Measurements from ENCODE around the gene TUBB4B. TPM values are rescaled to one million over a fixed set of nuclear protein-coding genes. Genes with fewer than 3 reads are reported as not detected.

The TUBB4B gene
- total RNA-seq, 1 donor = 67.7 TPM

- Histone ChIP-seq H4K20me1 (ENCODE audit: insufficient read depth, low read length) (peaks cover 10% of the 10 kb centered on the region), H3K9me3 (ENCODE audit: low read depth, low read length) (no peaks in the 10 kb centered on the region), H3K36me3 (ENCODE audit: insufficient read depth, low read length) (peaks cover 3% of the 10 kb centered on the region), H3K4me1 (ENCODE audit: insufficient read depth, low read length) (peaks cover 13% of the 10 kb centered on the region), H2AFZ (ENCODE audit: low read length) (no peak overlapping the region), H3K4me3 (ENCODE audit: insufficient read depth, low read length) (no peak overlapping the region), H3K79me2 (ENCODE audit: insufficient read depth, low read length) (peaks cover 14% of the 10 kb centered on the region), H3K27ac (ENCODE audit: low read depth, low read length) (no peak overlapping the region), H3K27me3 (ENCODE audit: insufficient read depth, low read length) (peaks cover 5% of the 10 kb centered on the region), H3K4me2 (ENCODE audit: insufficient read depth, low read length) (no peak overlapping the region)
- DNase-seq (ENCODE audit: insufficient read length, low spot score, missing footprints) = peak; percentile 88
- TF ChIP-seq CTCF (IDR thresholded peaks at IDR 0.05; ENCODE audit: extremely low read depth, low read depth, low read length) = no peak
Measured at GRCh38 chr9:137251490-137252268, 10.6 kb downstream of the TUBB4B start.

- peaks cover 5% of the 10 kb centered on the region for H3K27me3 ChIP-seq (ENCODE audit: insufficient read depth, low read length)
- H3K36me3 ChIP-seq (ENCODE audit: insufficient read depth, low read length) = peaks cover 7% of the 10 kb centered on the region
- peaks cover 14% of the 10 kb centered on the region for H4K20me1 ChIP-seq (ENCODE audit: insufficient read depth, low read length)
- H3K4me2 ChIP-seq (ENCODE audit: insufficient read depth, low read length) = no peak overlapping the region
- DNase-seq (ENCODE audit: insufficient read length, low spot score, missing footprints) = peak; percentile 83
- H3K4me1 ChIP-seq (ENCODE audit: insufficient read depth, low read length) = peaks cover 13% of the 10 kb centered on the region
- no peak overlapping the region for H3K4me3 ChIP-seq (ENCODE audit: insufficient read depth, low read length)
- no peak for TF ChIP-seq CTCF (IDR thresholded peaks at IDR 0.05; ENCODE audit: extremely low read depth, low read depth, low read length)
- no peak overlapping the region for H3K27ac ChIP-seq (ENCODE audit: low read depth, low read length)
- H3K79me2 ChIP-seq (ENCODE audit: insufficient read depth, low read length) = peaks cover 19% of the 10 kb centered on the region
- H3K9me3 ChIP-seq (ENCODE audit: low read depth, low read length) = no peaks in the 10 kb centered on the region
- H2AFZ ChIP-seq (ENCODE audit: low read length) = no peak overlapping the region
Measured at GRCh38 chr9:137252555-137253506, 11.7 kb downstream of the TUBB4B start.

GRCh38 chr9:137253717-137254623, 12.9 kb downstream of the TUBB4B start:
- Histone ChIP-seq H3K4me1 (ENCODE audit: insufficient read depth, low read length) (peaks cover 13% of the 10 kb centered on the region), H3K4me3 (ENCODE audit: insufficient read depth, low read length) (peak overlapping the region; percentile 90), H4K20me1 (ENCODE audit: insufficient read depth, low read length) (peaks cover 14% of the 10 kb centered on the region), H2AFZ (ENCODE audit: low read length) (peak overlapping the region; percentile 88), H3K27ac (ENCODE audit: low read depth, low read length) (no peak overlapping the region), H3K9me3 (ENCODE audit: low read depth, low read length) (no peaks in the 10 kb centered on the region), H3K27me3 (ENCODE audit: insufficient read depth, low read length) (peaks cover 5% of the 10 kb centered on the region), H3K79me2 (ENCODE audit: insufficient read depth, low read length) (peaks cover 26% of the 10 kb centered on the region), H3K36me3 (ENCODE audit: insufficient read depth, low read length) (peaks cover 15% of the 10 kb centered on the region), H3K4me2 (ENCODE audit: insufficient read depth, low read length) (peak overlapping the region; percentile 89)
- TF ChIP-seq CTCF (IDR thresholded peaks at IDR 0.05; ENCODE audit: extremely low read depth, low read depth, low read length) = no peak
- DNase-seq (ENCODE audit: insufficient read length, low spot score, missing footprints) = peak; percentile 92
